Spleen (tissue), 11 donors: ENCODE data around the gene ZBTB7C. TPM values are rescaled to one million over a fixed set of nuclear protein-coding genes. Genes with fewer than 3 reads are reported as not detected.
A peak's percentile ranks its signal among the peaks of the same experiment; 100 is the strongest.

ENCODE experiments used
- DNase-seq: peaks from one replicate; pipeline ENCODE4 v3.0.0-alpha.2; 2020
- H3K27ac ChIP-seq, 8 donors: fragments of 200-600 bp; sonication (generic) in 7 of 8; 1 replicate in 4 of 8; 2 replicates in 4 of 8; pipeline versions ENCODE4 v1.5.0 to v1.8.0; 2016 to 2021; ENCODE audit warnings: inconsistent platforms in 4 of 8, mild to moderate bottlenecking in 4 of 8, moderate library complexity in 1 of 8
- H3K27me3 ChIP-seq, 7 donors: fragments of 200-600 bp; sonication (generic) in 6 of 7; replicated peaks in 1 of 7; 1 replicate in 4 of 7; 2 replicates in 3 of 7; pipeline versions ENCODE4 v1.5.0 to v1.8.0; 2016 to 2021; ENCODE audit warnings: inconsistent platforms in 3 of 7, mild to moderate bottlenecking in 1 of 7
- H3K36me3 ChIP-seq, 6 donors: fragments of 200-600 bp; sonication (generic) in 5 of 6; 1 replicate in 4 of 6; 2 replicates in 2 of 6; pipeline versions ENCODE4 v1.5.0 to v1.8.0; 2016 to 2021; ENCODE audit warnings: inconsistent platforms in 2 of 6
- H3K4me1 ChIP-seq, 6 donors: fragments of 200-600 bp; sonication (generic) in 5 of 6; 1 replicate in 3 of 6; 2 replicates in 3 of 6; pipeline versions ENCODE4 v1.5.0 to v1.8.0; 2016 to 2021; ENCODE audit warnings: inconsistent platforms in 3 of 6
- H3K4me3 ChIP-seq, 8 donors: fragments of 200-600 bp; sonication (generic) in 7 of 8; 1 replicate in 4 of 8; 2 replicates in 4 of 8; pipeline versions ENCODE4 v1.5.0 to v1.8.0; 2016 to 2021; ENCODE audit warnings: inconsistent platforms in 4 of 8, mild to moderate bottlenecking in 4 of 8, moderate library complexity in 2 of 8
- H3K9me3 ChIP-seq, 8 donors: fragments of 200-600 bp; sonication (generic) in 7 of 8; 1 replicate in 4 of 8; 2 replicates in 4 of 8; pipeline versions ENCODE4 v1.5.0 to v1.8.0; 2016 to 2021; ENCODE audit warnings: inconsistent platforms in 4 of 8
- CTCF ChIP-seq, 11 experiments: fragments of 200-600 bp in 7 of 11; fragments of 450-650 bp in 4 of 11; sonication (generic) in 4 of 11; IDR thresholded peaks in 8 of 11; conservative IDR thresholded peaks in 3 of 11; 1 replicate in 7 of 11; 2 replicates in 4 of 11; pipeline versions ENCODE4 v1.4.0 to v1.8.0; 2016 to 2021; ENCODE audit warnings: antibody characterized with exemption in 11 of 11, inconsistent platforms in 4 of 11, mild to moderate bottlenecking in 1 of 11
- POLR2A ChIP-seq, 3 donors: fragments of 450-650 bp; IDR thresholded peaks; one replicate each; pipeline ENCODE4 v1.5.1; 2017; ENCODE audit warnings: antibody characterized with exemption in 3 of 3, mild to moderate bottlenecking in 1 of 3
- POLR2AphosphoS5 ChIP-seq, 3 donors: sonication (generic); formaldehyde crosslinking; IDR thresholded peaks; one replicate each; pipeline ENCODE4 v1.5.1; 2017; ENCODE audit warnings: antibody characterized with exemption in 3 of 3
- WGBS, 5 donors: extraction: QIAGEN DNeasy Blood & Tissue Kit in 3 of 5; methylation state at CpG; one replicate each; pipeline versions ENCODE4 v1.1.5 to v1.1.7; 2013 to 2018; 5-methylcytosine and 5-hydroxymethylcytosine counted together
- intact Hi-C: fragments of 100-400 bp; cut with DNase I; formaldehyde crosslinking; loops from one replicate; pipeline ENCODE4 v1.15.0; 2023; ENCODE audit warnings: low total_unique reads
- polyA plus RNA-seq, 3 donors: library from polyadenylated mRNA; stranded (reverse); fragments of 200-250 nt; gene quantifications; one replicate each; pipeline ENCODE4 v1.2.1, GENCODE V29; 2013
- total RNA-seq, 7 donors: library from RNA; depleted of rRNA in 3 of 7; stranded (reverse); fragments of >200 nt in 3 of 7; fragmentation: NEBNext Ultra II Directional in 4 of 7; extraction: Animal tissue kit (Norgen Biotek cat#: 25700) in 4 of 7; gene quantifications; one replicate each; pipeline versions ENCODE4 v1.1.0 to v1.2.1, GENCODE V29; 2016 to 2021
- donor health status: healthy with polysubstance abuse.
- donor health status: DM: no; HTN: no; CAD: no; lungs with moderate emphysema.
- donor health status: DM: no; HTN: no; CAD: no.
- donor health status: Bipolar disorder and iron deficiency.
- donor health status: healthy.
- donor health status: DM: no; HTN: no; CAD: no.
- donor health status: DM: yes; HTN: yes; CAD: no.

The ZBTB7C gene
- total and polyA plus RNA-seq, 10 donors = 1.00 to 64.2 (median 18.8) TPM

DNA sequence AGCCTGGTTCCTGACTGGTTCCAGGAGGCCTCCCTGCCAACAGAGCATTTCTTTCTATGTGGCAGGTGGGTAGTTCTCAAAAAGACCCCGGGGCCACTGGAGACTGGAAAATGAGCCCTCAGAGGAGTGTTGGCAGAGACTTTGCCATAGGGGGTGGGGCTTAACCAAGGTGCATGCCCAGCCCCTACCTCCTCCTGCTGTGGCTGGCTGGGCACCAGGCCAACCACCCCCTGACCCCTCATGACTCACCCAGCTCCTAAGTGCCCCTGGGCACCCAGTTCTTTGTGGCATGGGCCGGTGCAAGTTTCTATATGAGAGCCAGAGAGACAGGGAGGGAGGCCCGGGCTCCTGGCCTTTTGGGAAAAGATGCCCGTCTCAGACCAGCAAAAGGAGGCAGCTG, 380.5 kb downstream of the ZBTB7C start:
- DNase-seq = peak; percentile 59
- Histone ChIP-seq H3K27ac (peak overlapping the region in 6 of 8 donors; percentile 30 to 82 (median 72)), H3K36me3 (peaks cover 0 to 15% (median 0%) of the 10 kb centered on the region in 6 donors), H3K4me3 (no peak overlapping the region), H3K4me1 (peaks cover 0 to 63% (median 31%) of the 10 kb centered on the region in 6 donors), H3K27me3 (peaks cover 0 to 7% (median 0%) of the 10 kb centered on the region in 7 donors), H3K9me3 (no peaks in the 10 kb centered on the region)
- intact Hi-C loops = loop anchor here (5.0 kb wide), 1 partner anchor 419 kb away; no protein-coding TSS in a partner anchor
- WGBS, 5 donors = 89 to 92% (median 92%) methylated on average over 3 to 4 of the region's 4 CpGs
- no peak for TF ChIP-seq POLR2AphosphoS5 (IDR thresholded peaks at IDR 0.05)
- no peak for TF ChIP-seq POLR2A (IDR thresholded peaks at IDR 0.05)
- no peak for TF ChIP-seq CTCF (IDR thresholded peaks at IDR 0.05 in 8 of 11, conservative IDR thresholded peaks at IDR 0.05 in 3 of 11)

DNA sequence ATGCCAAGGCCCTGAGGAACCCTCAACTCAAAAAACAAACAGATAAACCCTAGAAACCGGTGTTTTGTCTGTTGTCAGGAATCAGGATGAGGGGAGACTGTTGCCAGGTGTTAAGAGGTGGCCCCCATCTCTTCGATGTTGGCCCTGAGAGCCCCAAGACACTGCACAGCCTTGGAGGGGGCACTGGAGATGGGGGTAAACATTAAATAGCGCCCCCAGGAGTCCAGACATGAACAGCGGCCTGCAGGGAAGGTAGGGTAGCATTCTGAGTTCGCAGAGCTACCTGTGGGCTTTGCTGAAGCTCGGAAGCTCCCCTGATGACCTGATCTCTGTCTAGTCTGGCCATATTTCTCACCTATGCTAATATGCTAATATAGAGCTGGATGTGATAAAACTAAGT, 381.1 kb downstream of the ZBTB7C start:
- DNase-seq = peak; percentile 27
- intact Hi-C loops = loop anchor here (5.0 kb wide), 1 partner anchor 419 kb away; no protein-coding TSS in a partner anchor
- 81 to 94% (median 82%) methylated on average over 6 of the region's 6 CpGs for WGBS, 5 donors
- peaks cover 0 to 14% (median 0%) of the 10 kb centered on the region in 7 donors for H3K27me3 ChIP-seq
- peaks cover 0 to 15% (median 0%) of the 10 kb centered on the region in 6 donors for H3K36me3 ChIP-seq
- H3K4me1 ChIP-seq = peaks cover 1 to 69% (median 36%) of the 10 kb centered on the region in 6 donors
- no peak overlapping the region for H3K4me3 ChIP-seq
- peak overlapping the region in 7 of 8 donors; percentile 23 to 82 (median 70) for H3K27ac ChIP-seq
- TF ChIP-seq CTCF (IDR thresholded peaks at IDR 0.05 in 8 of 11, conservative IDR thresholded peaks at IDR 0.05 in 3 of 11) (no peak), POLR2AphosphoS5 (IDR thresholded peaks at IDR 0.05) (no peak), POLR2A (IDR thresholded peaks at IDR 0.05) (no peak)
- H3K9me3 ChIP-seq = no peaks in the 10 kb centered on the region

- Histone ChIP-seq H3K4me1 (peaks cover 5 to 75% (median 41%) of the 10 kb centered on the region in 6 donors), H3K27ac (peak overlapping the region; percentile 19 to 82 (median 66)), H3K27me3 (peaks cover 0 to 19% (median 0%) of the 10 kb centered on the region in 7 donors), H3K9me3 (no peaks in the 10 kb centered on the region), H3K4me3 (no peak overlapping the region), H3K36me3 (peaks cover 0 to 15% (median 0%) of the 10 kb centered on the region in 6 donors)
- DNase-seq = peak; percentile 71
- TF ChIP-seq CTCF (IDR thresholded peaks at IDR 0.05 in 8 of 11, conservative IDR thresholded peaks at IDR 0.05 in 3 of 11) = no peak
- TF ChIP-seq POLR2AphosphoS5 (IDR thresholded peaks at IDR 0.05) = peak in 2 of 3 donors; percentile 32 to 45
- intact Hi-C loops = loop anchor here (5.0 kb wide), 1 partner anchor 420 kb away; no protein-coding TSS in a partner anchor
- WGBS, 5 donors = 26 to 43% (median 32%) methylated on average over 7 of the region's 7 CpGs
Observed at GRCh38 chr18:48027401-48027963, 381.7 kb downstream of the ZBTB7C start.

GRCh38 chr18:48026216-48026615, 383.0 kb downstream of the ZBTB7C start:
- Histone ChIP-seq H3K36me3 (peaks cover 0 to 15% (median 0%) of the 10 kb centered on the region in 6 donors), H3K27me3 (peaks cover 0 to 31% (median 0%) of the 10 kb centered on the region in 7 donors), H3K27ac (peak overlapping the region in 6 of 8 donors; percentile 55 to 82 (median 72)), H3K9me3 (no peaks in the 10 kb centered on the region), H3K4me1 (peaks cover 5 to 81% (median 42%) of the 10 kb centered on the region in 6 donors), H3K4me3 (no peak overlapping the region)
- intact Hi-C loops = loop anchor here (5.0 kb wide), 1 partner anchor 421 kb away; no protein-coding TSS in a partner anchor
- 64 to 81% (median 69%) methylated on average over 8 of the region's 8 CpGs for WGBS, 5 donors
- peak; percentile 75 for DNase-seq
- TF ChIP-seq POLR2AphosphoS5 (IDR thresholded peaks at IDR 0.05) (peak; percentile 37 to 66 (median 37)), CTCF (IDR thresholded peaks at IDR 0.05 in 8 of 11, conservative IDR thresholded peaks at IDR 0.05 in 3 of 11) (no peak)
